Peyer's patch (tissue), 4 donors: Measurements from ENCODE around the gene CDYL. TPM values are rescaled to one million over a fixed set of nuclear protein-coding genes. Genes with fewer than 3 reads are reported as not detected.

Experiments
- DNase-seq, 3 donors: peaks; one replicate each; pipeline ENCODE4 v3.0.0-alpha.2; 2017 to 2019
- H3K27ac ChIP-seq, 4 donors: fragments of 200-600 bp; sonication (generic); one replicate each; pipeline ENCODE4 v1.5.1; 2016 to 2019
- H3K27me3 ChIP-seq, 2 donors: fragments of 200-600 bp; sonication (generic); one replicate each; pipeline ENCODE4 v1.5.1; 2019
- H3K36me3 ChIP-seq, 3 donors: fragments of 200-600 bp; sonication (generic); one replicate each; pipeline ENCODE4 v1.5.1; 2016 to 2019
- H3K4me1 ChIP-seq, 4 donors: fragments of 200-600 bp; sonication (generic); one replicate each; pipeline ENCODE4 v1.5.1; 2016 to 2019
- H3K4me3 ChIP-seq, 4 donors: fragments of 200-600 bp; sonication (generic); 1 replicate in 3 of 4; 2 replicates in 1 of 4; pipeline ENCODE4 v1.5.1; 2016 to 2019; ENCODE audit warnings: mild to moderate bottlenecking in 1 of 4
- H3K9me3 ChIP-seq, 4 donors: fragments of 200-600 bp; sonication (generic); one replicate each; pipeline ENCODE4 v1.5.1; 2016 to 2019; ENCODE audit warnings: mild to moderate bottlenecking in 1 of 4
- CTCF ChIP-seq, 6 experiments: fragments of 450-650 bp in 4 of 6; fragments of 200-600 bp in 2 of 6; sonication (generic) in 1 of 6; IDR thresholded peaks; one replicate each; pipeline ENCODE4 v1.5.1; 2017 to 2019; ENCODE audit warnings: antibody characterized with exemption in 6 of 6, mild to moderate bottlenecking in 3 of 6, moderate library complexity in 1 of 6
- POLR2A ChIP-seq, 2 donors: fragments of 450-650 bp; IDR thresholded peaks; one replicate each; pipeline ENCODE4 v1.5.1; 2017; ENCODE audit warnings: antibody characterized with exemption in 2 of 2, mild to moderate bottlenecking in 2 of 2, moderate library complexity in 2 of 2
- total RNA-seq, 4 donors: library from RNA; depleted of rRNA; stranded (reverse); fragments of >200 nt; gene quantifications; one replicate each; pipeline ENCODE4 v1.1.0, GENCODE V29; 2016

The CDYL gene
- total RNA-seq, 4 donors from 2014 or later, result 31.2 to 77.6 (median 35.2) TPM

DNA sequence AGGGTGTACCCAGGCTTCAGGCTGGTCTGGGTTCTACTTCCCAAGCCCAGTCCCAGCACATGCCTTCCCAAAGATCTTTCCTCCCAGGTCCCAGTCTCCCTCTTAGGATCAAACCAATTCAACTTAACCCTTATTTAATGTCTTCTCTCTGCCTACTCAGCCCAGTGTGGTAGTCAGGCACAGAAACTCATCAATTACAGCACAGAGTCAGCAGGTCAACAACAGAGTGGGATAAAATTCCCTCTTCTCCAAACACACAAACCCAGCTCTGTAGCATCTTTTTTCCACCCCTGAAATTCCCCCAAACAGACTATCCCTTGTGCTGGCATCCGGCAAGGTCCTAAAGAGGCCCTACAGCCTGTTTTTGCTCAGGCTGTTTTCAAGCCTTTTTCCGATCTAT is 47.3 kb upstream of the CDYL start:
- Histone ChIP-seq H3K27me3 (no peaks in the 10 kb centered on the region), H3K36me3 (no peaks in the 10 kb centered on the region), H3K4me1 (peaks cover 0 to 21% (median 2%) of the 10 kb centered on the region in 4 donors), H3K4me3 (no peak overlapping the region), H3K9me3 (no peaks in the 10 kb centered on the region), H3K27ac (no peak overlapping the region)
- no peak for DNase-seq
- TF ChIP-seq CTCF (IDR thresholded peaks at IDR 0.05) (no peak), POLR2A (IDR thresholded peaks at IDR 0.05) (no peak)

DNA sequence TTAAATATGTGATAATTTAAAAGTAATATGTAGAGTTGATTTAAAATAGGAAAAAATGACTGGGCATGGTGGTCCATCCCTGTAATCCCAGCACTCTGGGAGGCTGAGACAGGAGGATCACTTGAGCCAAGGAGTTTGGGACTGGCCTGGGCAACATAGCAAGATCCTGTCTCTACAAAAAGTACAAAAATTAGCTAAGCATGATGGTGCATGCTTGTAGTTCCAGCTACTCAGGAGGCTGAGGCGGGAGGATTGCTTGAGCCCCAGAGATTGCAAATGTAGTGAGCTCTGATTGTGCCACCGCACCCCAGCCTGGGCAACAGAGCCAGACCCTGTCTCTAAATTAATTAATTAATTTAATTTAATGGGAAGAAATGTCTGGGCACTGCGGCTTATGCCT is 44.2 kb upstream of the CDYL start:
- H3K27me3 ChIP-seq, result no peaks in the 10 kb centered on the region
- no peak for DNase-seq
- no peak overlapping the region for H3K27ac ChIP-seq
- no peak overlapping the region for H3K4me3 ChIP-seq
- no peaks in the 10 kb centered on the region for H3K36me3 ChIP-seq
- no peaks in the 10 kb centered on the region for H3K9me3 ChIP-seq
- TF ChIP-seq CTCF (IDR thresholded peaks at IDR 0.05), result no peak
- no peak for TF ChIP-seq POLR2A (IDR thresholded peaks at IDR 0.05)
- H3K4me1 ChIP-seq, result peaks cover 0 to 21% (median 2%) of the 10 kb centered on the region in 4 donors

DNA sequence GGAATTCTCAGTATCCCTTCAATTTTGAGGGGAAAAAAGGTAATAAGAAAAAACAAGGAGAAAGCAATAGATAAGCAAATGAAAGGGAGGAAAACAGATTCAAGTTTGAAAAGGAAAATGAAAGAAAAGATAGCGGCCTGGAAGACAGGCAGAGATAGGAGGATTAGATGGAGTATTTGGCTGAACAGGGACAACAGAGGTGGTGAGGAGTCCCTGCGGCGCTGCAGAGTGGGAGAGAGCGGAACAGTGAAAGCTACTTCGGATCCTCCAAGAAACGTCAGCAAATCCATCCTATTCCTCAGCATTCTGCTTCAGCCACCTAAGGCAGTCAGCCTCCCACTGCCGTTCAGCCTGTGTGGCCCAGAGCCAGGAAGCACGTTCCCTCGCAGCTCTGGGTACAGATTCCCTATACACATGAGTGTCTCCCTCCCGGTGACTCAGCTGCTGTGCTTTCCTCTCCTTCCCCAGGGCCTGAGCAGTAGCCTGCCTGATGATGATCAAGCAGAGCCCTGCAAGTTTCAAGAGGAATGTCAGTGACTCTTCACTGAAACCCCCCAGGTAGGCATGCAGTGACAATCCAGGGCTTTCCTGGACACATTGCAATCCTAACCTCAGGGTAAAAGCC is 43.4 kb upstream of the CDYL start:
- H3K9me3 ChIP-seq, result no peaks in the 10 kb centered on the region
- peak in 2 of 3 donors; percentile 54 to 59 for DNase-seq
- no peak overlapping the region for H3K27ac ChIP-seq
- H3K4me1 ChIP-seq, result peaks cover 0 to 14% (median 1%) of the 10 kb centered on the region in 4 donors
- TF ChIP-seq CTCF (IDR thresholded peaks at IDR 0.05) (no peak), POLR2A (IDR thresholded peaks at IDR 0.05) (no peak)
- H3K4me3 ChIP-seq, result peak overlapping the region in 2 of 4 donors; percentile 29 to 34
- H3K36me3 ChIP-seq, result no peaks in the 10 kb centered on the region
- no peaks in the 10 kb centered on the region for H3K27me3 ChIP-seq

DNA sequence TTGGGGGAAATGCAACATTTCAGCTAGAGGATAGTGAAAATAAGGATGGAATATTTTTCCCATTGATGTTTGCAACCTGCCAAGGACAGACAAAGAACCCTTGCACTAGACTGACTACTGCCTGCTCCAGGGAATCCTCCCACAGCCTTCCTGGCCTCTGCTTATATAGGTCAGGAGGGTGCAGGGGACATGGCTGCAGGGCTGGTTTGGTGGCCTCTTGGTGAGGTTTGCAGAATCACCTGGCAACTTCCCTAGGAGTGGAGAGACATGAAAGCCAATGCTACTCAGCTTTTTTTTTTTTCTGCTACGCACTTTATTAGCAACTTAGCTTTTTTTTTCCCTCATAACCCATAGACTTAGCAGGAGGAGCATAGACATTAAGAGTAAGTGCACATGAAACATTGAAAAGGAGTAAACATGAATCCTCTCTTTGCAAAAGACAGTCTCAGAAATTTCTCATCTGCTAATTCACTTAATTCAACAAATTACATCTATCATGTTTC is 39.8 kb upstream of the CDYL start:
- Histone ChIP-seq H3K27ac (no peak overlapping the region), H3K36me3 (no peaks in the 10 kb centered on the region), H3K4me1 (peaks cover 0 to 8% (median 0%) of the 10 kb centered on the region in 4 donors), H3K4me3 (no peak overlapping the region), H3K27me3 (no peaks in the 10 kb centered on the region), H3K9me3 (no peaks in the 10 kb centered on the region)
- TF ChIP-seq POLR2A (IDR thresholded peaks at IDR 0.05) (no peak), CTCF (IDR thresholded peaks at IDR 0.05) (no peak)
- DNase-seq, result no peak

DNA sequence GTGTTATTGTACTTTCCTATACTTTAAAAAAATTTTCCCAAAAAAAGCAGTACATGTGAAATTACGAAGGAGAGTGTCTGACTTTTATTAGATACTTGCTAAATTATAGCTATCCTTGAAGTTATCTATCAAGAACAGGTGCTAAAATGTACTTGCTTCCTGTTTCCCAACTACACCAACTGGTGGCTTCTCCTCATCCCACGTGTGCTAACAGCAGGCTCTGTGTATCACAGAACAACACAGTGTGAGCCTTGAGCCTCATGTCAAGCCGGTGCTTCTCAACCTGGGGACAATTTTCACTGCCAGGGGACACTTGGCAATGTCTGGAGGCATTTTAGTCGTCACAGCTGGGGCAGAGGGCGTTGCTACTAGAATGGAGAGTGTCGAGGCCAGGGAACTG is 36.2 kb upstream of the CDYL start:
- Histone ChIP-seq H3K36me3 (no peaks in the 10 kb centered on the region), H3K4me3 (no peak overlapping the region), H3K27me3 (no peaks in the 10 kb centered on the region), H3K4me1 (no peaks in the 10 kb centered on the region), H3K27ac (no peak overlapping the region), H3K9me3 (no peaks in the 10 kb centered on the region)
- no peak for TF ChIP-seq POLR2A (IDR thresholded peaks at IDR 0.05)
- no peak for DNase-seq

DNA sequence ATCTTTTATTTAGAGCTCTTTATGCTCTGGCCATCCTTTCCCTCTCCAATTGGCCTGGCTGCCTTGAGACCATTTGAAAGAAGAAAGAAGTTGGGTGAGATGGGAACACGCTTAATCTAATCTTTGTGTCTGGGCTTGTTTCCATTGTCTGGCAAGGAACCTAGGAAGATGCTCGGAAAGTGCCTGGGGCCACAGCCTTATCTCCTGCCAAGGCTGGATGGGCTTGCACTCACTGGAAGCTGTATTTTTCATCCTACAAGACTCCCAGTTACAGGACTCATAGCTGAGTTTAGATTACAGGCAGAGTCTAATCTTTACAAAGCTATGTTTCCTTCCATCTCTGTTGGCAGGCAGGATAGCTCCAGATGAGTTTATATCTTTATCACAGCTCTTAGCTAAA is 33.1 kb upstream of the CDYL start:
- TF ChIP-seq CTCF (IDR thresholded peaks at IDR 0.05), result no peak
- TF ChIP-seq POLR2A (IDR thresholded peaks at IDR 0.05), result no peak
- Histone ChIP-seq H3K9me3 (no peaks in the 10 kb centered on the region), H3K27me3 (no peaks in the 10 kb centered on the region), H3K27ac (no peak overlapping the region), H3K4me3 (no peak overlapping the region), H3K36me3 (no peaks in the 10 kb centered on the region), H3K4me1 (no peaks in the 10 kb centered on the region)
- no peak for DNase-seq
